ENCODE data around the gene ATP6AP1.

DNA sequence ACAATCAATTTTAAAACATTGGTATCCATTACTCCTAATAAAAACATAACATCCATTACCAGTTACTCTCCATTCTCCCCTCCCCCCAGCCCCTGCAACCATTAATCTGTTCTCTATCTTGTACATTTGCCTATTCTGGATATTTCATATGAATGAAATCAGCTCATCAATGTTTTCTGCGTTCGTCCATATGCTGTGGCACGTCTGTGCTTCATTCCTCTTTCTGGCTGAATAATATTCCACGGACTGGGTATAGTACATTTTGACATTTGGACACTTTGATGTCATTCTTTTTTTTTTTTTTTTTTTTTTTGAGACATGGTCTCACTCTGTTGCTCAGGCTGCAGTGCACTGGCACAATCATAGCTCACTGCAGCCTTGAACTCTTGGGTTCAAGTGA lies 24.6 kb upstream of the ATP6AP1 start:
- TF ChIP-seq, protein P1, sequence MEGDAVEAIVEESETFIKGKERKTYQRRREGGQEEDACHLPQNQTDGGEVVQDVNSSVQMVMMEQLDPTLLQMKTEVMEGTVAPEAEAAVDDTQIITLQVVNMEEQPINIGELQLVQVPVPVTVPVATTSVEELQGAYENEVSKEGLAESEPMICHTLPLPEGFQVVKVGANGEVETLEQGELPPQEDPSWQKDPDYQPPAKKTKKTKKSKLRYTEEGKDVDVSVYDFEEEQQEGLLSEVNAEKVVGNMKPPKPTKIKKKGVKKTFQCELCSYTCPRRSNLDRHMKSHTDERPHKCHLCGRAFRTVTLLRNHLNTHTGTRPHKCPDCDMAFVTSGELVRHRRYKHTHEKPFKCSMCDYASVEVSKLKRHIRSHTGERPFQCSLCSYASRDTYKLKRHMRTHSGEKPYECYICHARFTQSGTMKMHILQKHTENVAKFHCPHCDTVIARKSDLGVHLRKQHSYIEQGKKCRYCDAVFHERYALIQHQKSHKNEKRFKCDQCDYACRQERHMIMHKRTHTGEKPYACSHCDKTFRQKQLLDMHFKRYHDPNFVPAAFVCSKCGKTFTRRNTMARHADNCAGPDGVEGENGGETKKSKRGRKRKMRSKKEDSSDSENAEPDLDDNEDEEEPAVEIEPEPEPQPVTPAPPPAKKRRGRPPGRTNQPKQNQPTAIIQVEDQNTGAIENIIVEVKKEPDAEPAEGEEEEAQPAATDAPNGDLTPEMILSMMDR (IDR thresholded peaks at IDR 0.05; ENCODE audit: insufficient read depth, low read length, poor library complexity, severe bottlenecking): no peak
- TF ChIP-seq EZH2phosphoT487 (conservative IDR thresholded peaks at IDR 0.05; ENCODE audit: low read length): no peak
